HL-60 (cell line): ENCODE data around the gene ABCC8.

Experiments used
- DNase-seq, 2 experiments: peaks; one replicate each; pipeline ENCODE4 v3.0.0-alpha.2; 2010 to 2020; ENCODE audit warnings: low read depth in 1 of 2, low spot score in 1 of 2
- H3K27ac ChIP-seq: fragments of 250-450 bp; sonication (Bioruptor Pico); replicated peaks from 2 replicates; pipeline ENCODE4 v1.5.1; 2020; ENCODE audit warnings: mild to moderate bottlenecking, moderate library complexity
- H3K27me3 ChIP-seq: fragments of 250-450 bp; sonication (Bioruptor Pico); 2 replicates; pipeline ENCODE4 v1.5.1; 2021; ENCODE audit warnings: mild to moderate bottlenecking, moderate library complexity; ENCODE audit not compliant: insufficient read depth, poor library complexity, severe bottlenecking
- H3K4me3 ChIP-seq: replicated peaks from 2 replicates; pipeline ENCODE4 v1.5.1; 2011; ENCODE audit warnings: mild to moderate bottlenecking, control low read depth, low read length; ENCODE audit not compliant: insufficient read depth
- CTCF ChIP-seq: IDR thresholded peaks from one replicate; pipeline ENCODE4 v1.5.1; 2011; ENCODE audit warnings: low read length, control low read depth, inconsistent platforms; ENCODE audit not compliant: insufficient read depth
- GABPA ChIP-seq: IDR thresholded peaks from 2 replicates; pipeline ENCODE4 v1.6.1; 2012; ENCODE audit warnings: low read depth
- POLR2AphosphoS5 ChIP-seq: IDR thresholded peaks from 2 replicates; pipeline ENCODE4 v1.6.1; 2012; ENCODE audit warnings: low read depth
- REST ChIP-seq: IDR thresholded peaks from 2 replicates; pipeline ENCODE4 v1.6.1; 2012; ENCODE audit warnings: low read depth; ENCODE audit not compliant: insufficient replicate concordance
- SPI1 ChIP-seq: IDR thresholded peaks from 2 replicates; pipeline ENCODE4 v1.6.1; 2012; ENCODE audit warnings: low read depth, mild to moderate bottlenecking, borderline replicate concordance

The ABCC8 gene

GRCh38 chr11:17351510-17352176 is 125.0 kb downstream of the ABCC8 start, which contains the start of gene NCR3LG1:
Gene NCR3LG1 (plus strand): TSS chr11:17351800. CDS start chr11:17351970, 170 bp downstream.
- Histone ChIP-seq H3K27ac (peak within 1 kb of the TSS; percentile 92), H3K27me3 (no peaks in the 10 kb centered on the region)

DNA sequence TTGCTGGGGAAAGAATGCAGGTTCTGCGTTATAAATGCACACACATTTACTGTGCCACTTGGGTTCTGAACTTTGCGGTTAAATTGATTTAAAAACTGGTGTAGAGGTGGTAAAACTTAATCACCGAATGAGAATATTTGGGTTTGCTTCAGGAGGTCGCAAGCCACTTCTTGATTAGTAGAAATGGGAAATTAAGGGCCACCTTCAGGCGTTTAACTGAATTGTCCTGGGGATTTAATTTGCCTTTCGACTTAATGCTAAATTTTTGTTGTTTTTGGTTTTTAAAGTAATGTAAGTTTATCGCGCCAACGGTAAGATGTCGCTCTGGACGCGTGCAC is 125.5 kb downstream of the ABCC8 start:
- peak overlapping the region; percentile 50 for H3K4me3 ChIP-seq
- peak in 1 of 2 experiments; percentile 14 for DNase-seq
- peak overlapping the region; percentile 92 for H3K27ac ChIP-seq
- TF ChIP-seq CTCF (no peak), GABPA (no peak), SPI1 (no peak), REST (no peak), POLR2AphosphoS5 (no peak)
- no peaks in the 10 kb centered on the region for H3K27me3 ChIP-seq

More at GRCh38 chr11:17351510-17352176, 125.0 kb downstream of the ABCC8 start, which contains the start of gene NCR3LG1:
- DNase-seq, result peak; percentile 80 to 84
- TF ChIP-seq POLR2AphosphoS5, result peak; percentile 46; the same call in 1 of the 2 replicates
- TF ChIP-seq REST, result no peak
- H3K4me3 ChIP-seq, result peak within 1 kb of the TSS; percentile 50

DNA sequence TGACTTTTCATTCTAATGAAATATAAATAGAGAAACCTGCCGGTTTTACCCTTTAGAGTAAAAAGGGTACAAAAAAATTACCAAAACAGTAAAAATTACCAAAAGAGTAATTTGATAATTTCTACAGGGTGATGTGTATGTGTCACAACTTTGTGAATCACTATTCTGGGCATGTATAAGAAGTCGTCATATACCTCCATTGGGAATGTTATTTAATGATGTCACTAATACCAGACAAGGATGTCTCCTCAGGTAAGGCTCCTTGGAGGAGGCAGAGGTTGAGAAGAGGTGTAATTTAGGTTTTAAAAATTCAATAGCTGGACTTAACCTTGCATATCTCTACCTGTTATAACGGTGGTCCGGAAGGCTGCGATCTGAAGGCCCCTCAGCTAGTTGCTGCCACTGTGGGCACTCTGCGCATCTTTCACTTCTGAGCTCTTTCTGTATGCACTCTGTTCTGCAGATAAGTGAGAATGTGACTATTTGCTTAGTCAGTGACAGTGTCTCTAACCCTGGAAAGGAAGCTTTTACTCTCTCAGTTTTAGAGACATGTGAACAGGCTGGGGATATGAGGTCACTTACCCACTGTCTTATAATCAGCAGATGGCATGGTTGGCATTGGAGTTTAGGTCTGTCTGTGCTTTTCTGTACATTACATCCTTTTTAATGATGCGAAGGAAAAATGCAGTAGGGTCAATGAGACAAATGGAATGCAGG is 126.0 kb downstream of the ABCC8 start:
- no peak for TF ChIP-seq REST
- TF ChIP-seq POLR2AphosphoS5, result no peak; the same call in 1 of the 2 replicates
- TF ChIP-seq GABPA, result no peak
- TF ChIP-seq CTCF, result no peak
- TF ChIP-seq SPI1, result no peak
- no peak for DNase-seq
- no peak overlapping the region for H3K4me3 ChIP-seq
- H3K27me3 ChIP-seq, result no peaks in the 10 kb centered on the region
- H3K27ac ChIP-seq, result peak overlapping the region; percentile 92
